ENCODE results near the gene INPP4A.
"Not testable (repeated sequence)": the region's sequence is repeated elsewhere in the genome, so short reads cannot be mapped to it uniquely, and the experiment has no call there.

INPP4A gene

DNA sequence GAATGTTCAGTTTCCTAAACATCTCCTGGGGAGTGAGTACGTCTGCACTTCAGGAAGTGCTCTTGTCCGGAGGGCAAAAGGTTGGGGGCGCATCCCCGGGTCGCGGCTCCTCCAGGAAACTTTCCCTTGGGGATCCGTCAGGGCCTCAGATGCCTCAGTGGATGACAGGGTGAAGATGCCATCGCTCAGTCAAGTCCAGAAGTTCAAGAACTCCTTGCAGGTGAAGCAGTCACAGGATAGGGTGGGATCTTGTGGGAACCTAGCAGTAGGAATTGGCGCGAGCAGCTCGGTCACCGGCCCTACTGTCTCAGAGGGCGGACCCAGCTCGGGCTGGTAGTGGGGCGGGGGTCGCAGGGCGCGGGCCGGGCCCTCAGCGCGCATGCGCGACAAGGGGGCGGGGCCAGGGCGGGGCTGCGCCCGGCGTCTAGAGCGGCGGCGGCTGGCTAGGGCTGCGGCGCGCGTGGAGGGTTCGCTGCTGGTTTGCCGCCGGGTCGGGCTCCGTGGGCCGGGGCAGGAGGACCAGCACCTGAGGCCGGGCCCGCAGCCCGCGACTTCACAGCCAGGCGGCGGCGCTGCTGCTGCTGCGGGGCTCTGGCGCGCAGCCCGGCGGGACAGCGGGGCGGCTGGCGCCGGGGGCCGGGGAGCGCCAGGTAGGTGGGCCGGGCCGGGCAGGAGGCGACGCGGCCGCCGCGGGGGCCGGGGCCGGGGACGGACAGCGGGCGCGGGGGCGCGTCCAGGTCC lies at the start of gene INPP4A:
TSS of gene INPP4A (plus strand) at position 423 of the 741 bp plus-strand sequence. CDS start 75,191 bp downstream, outside the sequence.
- in situ Hi-C loops (cut with MboI; ENCODE audit: low sequenced_read_pairs), result no loop called here

DNA sequence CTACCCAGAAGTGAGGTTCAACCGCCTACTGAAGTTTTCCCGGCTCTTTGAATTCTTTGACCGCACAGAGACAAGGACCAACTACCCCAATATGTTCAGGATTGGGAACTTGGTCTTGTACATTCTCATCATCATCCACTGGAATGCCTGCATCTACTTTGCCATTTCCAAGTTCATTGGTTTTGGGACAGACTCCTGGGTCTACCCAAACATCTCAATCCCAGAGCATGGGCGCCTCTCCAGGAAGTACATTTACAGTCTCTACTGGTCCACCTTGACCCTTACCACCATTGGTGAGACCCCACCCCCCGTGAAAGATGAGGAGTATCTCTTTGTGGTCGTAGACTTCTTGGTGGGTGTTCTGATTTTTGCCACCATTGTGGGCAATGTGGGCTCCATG lies 48.7 kb upstream of the INPP4A start:
- in situ Hi-C loops (cut with MboI; ENCODE audit: low sequenced_read_pairs), result no loop called here

DNA sequence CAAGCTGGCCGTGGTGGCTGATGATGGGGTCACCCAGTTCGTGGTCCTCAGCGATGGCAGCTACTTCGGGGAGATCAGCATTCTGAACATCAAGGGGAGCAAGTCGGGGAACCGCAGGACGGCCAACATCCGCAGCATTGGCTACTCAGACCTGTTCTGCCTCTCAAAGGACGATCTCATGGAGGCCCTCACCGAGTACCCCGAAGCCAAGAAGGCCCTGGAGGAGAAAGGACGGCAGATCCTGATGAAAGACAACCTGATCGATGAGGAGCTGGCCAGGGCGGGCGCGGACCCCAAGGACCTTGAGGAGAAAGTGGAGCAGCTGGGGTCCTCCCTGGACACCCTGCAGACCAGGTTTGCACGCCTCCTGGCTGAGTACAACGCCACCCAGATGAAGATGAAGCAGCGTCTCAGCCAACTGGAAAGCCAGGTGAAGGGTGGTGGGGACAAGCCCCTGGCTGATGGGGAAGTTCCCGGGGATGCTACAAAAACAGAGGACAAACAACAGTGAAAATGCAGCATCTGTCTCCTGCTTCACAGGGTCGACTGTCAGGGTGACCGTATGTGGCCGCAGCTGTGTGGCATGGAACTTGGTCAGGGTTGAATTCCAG lies 47.8 kb upstream of the INPP4A start:
- in situ Hi-C loops (cut with MboI; ENCODE audit: low sequenced_read_pairs), result no loop called here

DNA sequence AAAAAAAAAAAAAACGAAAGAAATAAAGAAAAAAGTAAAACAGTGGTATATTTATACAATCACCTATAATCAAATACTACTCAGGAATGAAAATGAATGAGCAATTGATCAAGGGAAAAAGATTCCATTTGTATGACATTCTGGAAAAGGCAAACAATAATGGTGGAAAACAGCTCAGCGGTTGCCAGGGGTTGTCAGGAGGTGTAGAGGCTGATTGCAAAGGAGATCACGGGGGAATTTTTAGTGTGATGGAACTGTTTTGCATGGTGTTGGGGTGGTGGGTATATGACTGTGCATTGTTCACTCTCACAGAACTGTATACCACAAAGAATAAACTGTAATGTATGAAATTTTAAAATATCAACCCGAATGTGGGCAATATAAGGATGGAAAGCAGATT lies 45.5 kb upstream of the INPP4A start:
- in situ Hi-C loops (cut with MboI; ENCODE audit: low sequenced_read_pairs), result no loop called here

GRCh38 chr2:98403878-98404277 lies 40.8 kb upstream of the INPP4A start:
- in situ Hi-C loops (cut with MboI; ENCODE audit: low sequenced_read_pairs), result no loop called here

GRCh38 chr2:98404556-98405250 lies 40.0 kb upstream of the INPP4A start:
- in situ Hi-C loops (cut with MboI; ENCODE audit: low sequenced_read_pairs), result no loop called here

- in situ Hi-C loops (cut with MboI; ENCODE audit: low sequenced_read_pairs), result no loop called here
Observed at GRCh38 chr2:98405301-98405700, 39.4 kb upstream of the INPP4A start.

DNA sequence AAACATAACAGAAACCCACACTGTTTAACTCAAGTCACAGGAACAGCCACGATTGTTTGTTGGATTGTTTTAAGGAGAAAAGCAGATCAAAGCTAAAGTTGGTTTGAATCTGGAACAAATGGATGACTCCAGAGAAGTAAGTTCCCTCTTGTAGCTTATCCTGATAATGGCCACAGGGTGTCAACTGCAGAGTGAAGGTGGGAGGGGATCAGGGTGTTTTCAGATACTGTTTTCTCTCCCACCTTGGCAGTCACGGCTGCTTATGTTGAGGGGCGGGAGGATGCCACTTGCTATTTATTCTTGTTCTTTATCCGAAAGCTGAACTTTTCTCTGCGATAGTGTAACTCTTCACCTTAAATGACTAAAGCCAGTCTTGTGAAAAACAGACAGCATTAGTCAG lies 36.5 kb upstream of the INPP4A start:
- in situ Hi-C loops (cut with MboI; ENCODE audit: low sequenced_read_pairs), result no loop called here

GRCh38 chr2:98412751-98413458 lies 31.8 kb upstream of the INPP4A start:
- in situ Hi-C loops (cut with MboI; ENCODE audit: low sequenced_read_pairs), result no loop called here

DNA sequence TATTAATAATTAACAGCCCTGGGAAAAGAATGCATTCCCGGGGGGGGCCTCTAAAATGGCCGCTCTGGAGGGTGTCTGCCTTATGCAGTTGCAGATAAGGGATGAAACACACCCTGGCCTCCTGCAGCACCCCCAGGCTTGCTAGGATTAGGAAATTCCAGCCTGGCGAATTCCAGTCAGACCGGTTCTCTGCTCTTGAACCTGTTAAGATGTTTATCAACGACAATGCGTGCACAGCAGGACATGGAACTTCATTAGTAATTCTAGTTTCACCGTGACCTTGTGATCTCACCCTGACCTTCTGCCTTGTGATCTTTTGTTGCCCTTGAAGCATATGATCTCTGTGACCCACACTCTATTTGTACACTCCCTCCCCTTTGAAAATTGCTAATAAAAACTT lies 30.4 kb upstream of the INPP4A start:
- in situ Hi-C loops (cut with MboI; ENCODE audit: low sequenced_read_pairs), result not testable (repeated sequence)

DNA sequence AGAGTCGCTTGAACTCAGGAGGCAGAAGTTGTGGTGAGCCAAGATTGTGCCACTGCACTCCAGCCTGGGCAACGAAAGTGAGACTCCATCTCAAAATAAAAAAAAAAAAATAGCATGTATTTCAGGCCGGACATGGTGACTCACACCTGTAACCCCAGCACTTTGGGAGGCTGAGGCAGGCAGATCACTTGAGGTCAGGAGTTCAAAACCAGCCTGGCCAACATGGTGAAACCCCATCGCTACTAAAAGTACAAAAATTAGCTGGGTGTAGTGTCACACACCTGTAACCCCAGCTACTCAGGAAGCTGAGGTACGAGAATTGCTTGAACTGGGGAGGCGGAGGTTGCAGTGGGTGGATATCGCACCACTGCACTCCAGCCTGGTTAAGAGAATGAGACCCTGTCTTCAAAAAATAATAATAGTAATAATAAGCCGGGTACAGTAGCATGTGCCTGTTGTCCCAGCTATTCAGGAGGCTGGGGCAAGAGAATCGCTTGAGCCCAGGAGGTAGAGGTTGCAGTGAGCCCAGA lies 28.9 kb upstream of the INPP4A start:
- in situ Hi-C loops (cut with MboI; ENCODE audit: low sequenced_read_pairs), result not testable (repeated sequence)

DNA sequence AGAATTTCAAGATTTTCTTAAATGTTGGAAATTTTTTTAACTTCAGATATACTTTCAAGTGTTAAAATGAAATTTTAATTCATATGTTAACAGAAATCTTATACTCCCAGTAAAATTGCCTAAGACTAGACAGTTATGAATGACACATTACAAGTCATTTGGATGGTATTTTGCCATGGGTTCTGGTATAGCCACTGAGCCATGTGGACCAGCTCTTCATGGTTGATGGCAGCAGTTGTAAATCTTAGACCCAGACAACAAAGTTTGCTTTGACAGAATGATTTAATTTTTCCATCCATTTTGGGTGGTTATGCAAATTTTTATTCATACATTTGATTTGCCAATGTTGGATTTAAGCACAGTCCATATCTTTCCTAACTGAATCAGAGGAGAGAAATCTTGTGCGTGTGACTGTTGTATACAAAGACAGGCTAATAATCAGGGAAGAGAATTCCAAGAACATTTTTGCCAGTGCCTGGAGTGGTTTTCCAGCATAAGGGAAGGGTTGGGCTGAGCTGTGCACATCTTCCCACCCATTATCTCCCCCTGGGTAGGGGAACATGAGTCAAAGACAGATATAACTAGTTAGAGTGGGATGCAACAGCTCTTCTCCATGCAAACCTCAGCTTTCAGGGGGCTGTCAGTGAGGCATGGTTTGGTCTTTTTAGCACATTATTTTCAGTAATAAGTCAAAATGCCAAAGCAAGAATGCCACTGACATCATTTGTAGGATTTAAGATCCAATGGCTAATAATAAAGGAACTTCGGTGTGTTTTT lies 28.1 kb upstream of the INPP4A start:
- in situ Hi-C loops (cut with MboI; ENCODE audit: low sequenced_read_pairs), result no loop called here

- in situ Hi-C loops (cut with MboI; ENCODE audit: low sequenced_read_pairs), result no loop called here
Observed at GRCh38 chr2:98419544-98419943, 25.1 kb upstream of the INPP4A start.

GRCh38 chr2:98419977-98420725 lies 24.5 kb upstream of the INPP4A start:
- in situ Hi-C loops (cut with MboI; ENCODE audit: low sequenced_read_pairs), result no loop called here

DNA sequence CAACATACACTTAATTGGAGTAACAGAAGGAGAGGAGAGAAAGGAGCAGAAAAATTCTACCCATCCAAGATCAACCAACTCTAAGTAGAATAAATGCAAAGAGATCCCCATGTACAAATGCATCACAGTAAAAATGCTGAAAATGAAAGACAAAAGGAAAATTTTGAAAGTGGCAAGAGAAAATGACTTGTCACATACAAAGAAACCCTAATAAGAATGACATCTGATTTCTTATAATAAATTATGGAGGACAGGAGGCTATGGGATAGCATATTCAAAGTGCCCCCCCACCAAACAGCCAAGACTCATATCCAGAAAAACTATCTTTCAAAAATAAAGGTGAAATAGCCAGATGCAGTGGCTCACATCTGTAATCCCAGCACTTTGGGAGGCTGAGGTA lies 22.2 kb upstream of the INPP4A start:
- in situ Hi-C loops (cut with MboI; ENCODE audit: low sequenced_read_pairs), result no loop called here

DNA sequence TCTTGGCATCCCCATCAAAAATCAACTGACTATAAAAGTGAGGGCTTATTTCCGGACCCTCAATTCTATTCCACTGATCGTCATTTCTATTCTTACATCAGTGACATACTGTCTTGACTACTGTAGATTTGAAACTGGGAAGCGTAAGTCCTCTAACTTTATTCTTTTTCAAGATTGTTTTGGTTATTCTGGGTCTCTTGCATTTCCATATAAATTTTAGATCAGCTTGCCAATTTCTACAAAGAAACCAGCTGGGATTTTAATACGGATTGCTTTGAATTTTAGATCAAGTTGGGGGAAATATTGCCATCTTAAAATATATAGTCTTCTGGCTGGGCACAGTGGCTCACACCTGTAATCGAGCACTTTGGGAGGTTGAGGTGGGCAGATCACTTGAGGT lies 17.9 kb upstream of the INPP4A start:
- in situ Hi-C loops (cut with MboI; ENCODE audit: low sequenced_read_pairs), result no loop called here

GRCh38 chr2:98432145-98432544 lies 12.5 kb upstream of the INPP4A start:
- in situ Hi-C loops (cut with MboI; ENCODE audit: low sequenced_read_pairs), result no loop called here

DNA sequence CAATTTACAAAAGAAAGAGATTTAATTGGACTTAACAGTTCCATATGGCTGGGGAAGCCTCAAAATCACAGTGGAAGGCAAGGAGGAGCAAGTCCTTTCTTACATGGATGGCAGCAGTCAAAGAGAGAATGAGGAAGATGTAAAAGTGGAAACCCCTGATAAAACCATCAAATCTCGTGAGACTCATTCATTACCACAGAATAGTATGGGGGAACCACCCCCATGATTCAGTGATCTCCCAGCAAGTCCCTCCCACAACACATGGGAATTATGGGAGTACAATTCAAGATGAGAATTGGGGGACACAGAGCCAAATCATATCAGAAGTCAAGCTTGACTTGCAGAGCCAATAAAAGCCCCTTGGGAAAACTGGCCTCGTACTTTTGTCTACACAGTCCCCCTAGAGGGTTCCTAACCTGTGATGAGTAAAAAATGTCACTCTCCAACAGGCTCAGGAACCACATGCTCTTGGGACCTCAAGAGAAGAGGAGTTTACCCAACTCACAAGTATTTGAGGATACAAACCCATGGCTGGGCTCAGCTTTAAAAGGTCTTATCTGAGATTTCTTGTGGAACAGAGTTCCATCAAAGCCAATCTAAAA lies 11.2 kb upstream of the INPP4A start:
- in situ Hi-C loops (cut with MboI; ENCODE audit: low sequenced_read_pairs), result no loop called here

- in situ Hi-C loops (cut with MboI; ENCODE audit: low sequenced_read_pairs), result no loop called here
Observed at GRCh38 chr2:98434492-98434891, 10.2 kb upstream of the INPP4A start.
